Measurements from ENCODE around the gene IL17RC.

IL17RC gene

DNA sequence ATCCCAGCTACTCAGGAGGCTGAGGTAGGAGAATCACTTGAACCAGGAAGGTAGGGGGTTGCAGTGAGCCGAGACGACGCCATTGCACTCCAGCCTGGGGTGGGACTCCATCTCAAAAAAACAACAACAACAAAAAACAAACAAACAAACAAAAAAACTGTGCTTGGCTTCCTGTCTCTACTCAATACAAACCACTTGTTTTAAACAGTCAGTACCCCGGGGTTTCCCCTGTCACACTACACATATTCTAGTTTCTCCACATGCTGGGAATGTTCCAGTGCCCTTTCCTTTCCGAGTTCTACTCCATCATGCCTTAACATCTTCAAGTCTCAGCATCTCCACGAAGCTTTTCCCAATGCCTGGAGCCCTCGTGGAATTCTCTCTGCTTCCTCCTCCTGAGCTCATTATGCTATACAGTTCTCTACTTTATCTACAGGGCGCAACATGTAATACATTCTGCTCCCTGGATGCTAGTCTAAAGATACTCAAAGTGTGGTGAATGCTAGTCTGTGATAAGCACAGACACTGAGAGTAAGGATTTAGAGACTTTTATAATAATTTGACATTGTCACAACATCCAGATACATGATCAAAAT, 61.9 kb downstream of the IL17RC start:
- no peak for DNase-seq (ENCODE audit: low read depth in 2 of 2)

DNA sequence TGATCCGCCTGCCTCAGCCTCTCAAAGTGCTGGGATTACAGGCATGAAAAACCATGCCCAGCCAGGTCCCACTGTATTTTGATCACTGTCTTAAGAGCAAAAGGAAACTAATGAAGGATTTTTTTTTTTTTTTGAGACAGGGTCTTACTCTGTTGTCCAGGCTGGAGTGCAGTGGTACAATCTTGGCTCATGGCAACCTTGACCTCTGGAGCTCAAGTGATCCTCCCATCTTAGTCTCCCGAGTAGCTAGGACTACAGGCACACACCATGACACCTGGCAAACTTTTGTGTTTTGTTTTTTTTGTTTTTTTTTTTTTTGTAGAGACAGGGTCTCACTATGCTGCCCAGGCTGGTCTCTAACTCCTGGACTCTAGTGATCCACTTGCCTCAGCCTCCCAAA, 63.4 kb downstream of the IL17RC start:
- DNase-seq (ENCODE audit: low read depth in 2 of 2), result no peak

Data from stimulated activated CD8-positive, alpha-beta memory T cell treated with anti-CD3 and anti-CD28 coated beads, Interleukin-15, amount 100 ng/mL, for 4 hours (primary cell).